Stimulated activated CD8-positive, alpha-beta memory T cell treated with anti-CD3 and anti-CD28 coated beads, Interleukin-15, amount 100 ng/mL, for 1 hour (primary cell): Measurements from ENCODE around the gene SETDB1.

ENCODE experiments used
- DNase-seq: peaks from one replicate; pipeline ENCODE4 v3.0.0-alpha.2; 2020; ENCODE audit warnings: low read depth

SETDB1 gene

DNA sequence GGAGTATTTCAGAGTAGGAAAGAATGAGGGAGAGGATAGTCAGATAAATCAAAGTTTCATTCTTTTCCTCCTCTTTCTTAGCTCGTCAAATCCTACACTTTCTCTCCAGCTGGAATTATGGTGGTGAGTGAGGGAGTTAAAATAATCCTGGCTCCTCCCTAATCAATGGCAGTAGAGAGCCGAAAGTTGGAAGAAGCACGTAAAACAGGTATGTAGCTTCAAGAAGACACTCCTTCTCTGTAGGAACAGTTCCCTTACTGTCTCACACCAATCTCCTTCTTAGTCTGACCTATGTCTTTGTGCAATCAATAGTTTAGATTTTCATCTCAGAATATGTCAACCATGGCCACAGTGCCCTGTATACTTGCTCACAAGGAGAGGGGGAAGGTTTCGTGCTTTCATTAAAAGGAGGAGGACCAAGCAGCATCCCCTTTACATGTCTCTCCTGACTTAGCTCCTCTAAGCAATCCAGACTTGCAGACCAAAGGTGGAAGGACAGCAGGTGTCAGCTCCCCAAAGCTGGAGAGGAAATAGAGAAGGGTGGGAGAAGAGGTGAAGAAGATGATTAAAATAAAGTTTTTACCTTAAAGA lies 79.7 kb downstream of the SETDB1 start:
- DNase-seq, result no peak

DNA sequence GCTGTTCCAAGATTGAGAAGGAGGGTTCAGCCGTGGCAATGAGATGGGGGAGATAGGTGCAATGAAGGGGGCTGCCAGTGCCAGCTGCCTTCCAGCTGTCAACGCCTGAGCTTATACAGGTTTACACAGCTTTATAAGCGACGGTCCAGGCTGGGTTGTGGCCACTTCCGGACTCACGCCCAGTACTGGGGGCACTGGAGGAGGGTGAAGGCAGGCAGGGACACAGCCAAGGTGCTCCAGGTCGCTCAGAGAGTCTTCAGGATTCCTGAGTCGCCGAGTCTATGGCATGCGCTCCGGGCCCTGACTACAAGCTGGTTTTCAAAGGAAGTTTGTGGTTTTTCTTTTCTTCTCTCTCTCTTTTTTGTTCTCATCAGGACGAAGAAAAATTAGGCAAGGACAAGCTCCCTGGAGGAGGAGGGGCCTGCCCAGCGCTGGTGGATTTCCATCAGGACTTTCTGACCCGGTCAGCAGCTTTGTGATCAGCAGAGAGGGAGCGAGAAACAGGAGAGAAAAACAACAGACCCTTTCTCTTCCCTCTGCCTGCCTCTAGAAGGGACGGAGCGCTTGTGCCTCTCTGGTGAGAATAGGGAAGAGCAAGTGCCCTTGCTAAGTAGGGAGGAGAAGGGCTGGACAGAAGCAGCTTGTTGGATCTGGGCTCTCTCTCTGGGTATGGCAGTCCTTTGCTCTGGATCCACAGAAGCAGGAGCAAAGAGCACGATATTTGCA lies 80.3 kb downstream of the SETDB1 start, which contains the start of gene MINDY1:
TSS of gene MINDY1 (minus strand) at position 576 of the 726 bp plus-strand sequence. CDS start 4,285 bp downstream, outside the sequence.
- DNase-seq, result no peak

DNA sequence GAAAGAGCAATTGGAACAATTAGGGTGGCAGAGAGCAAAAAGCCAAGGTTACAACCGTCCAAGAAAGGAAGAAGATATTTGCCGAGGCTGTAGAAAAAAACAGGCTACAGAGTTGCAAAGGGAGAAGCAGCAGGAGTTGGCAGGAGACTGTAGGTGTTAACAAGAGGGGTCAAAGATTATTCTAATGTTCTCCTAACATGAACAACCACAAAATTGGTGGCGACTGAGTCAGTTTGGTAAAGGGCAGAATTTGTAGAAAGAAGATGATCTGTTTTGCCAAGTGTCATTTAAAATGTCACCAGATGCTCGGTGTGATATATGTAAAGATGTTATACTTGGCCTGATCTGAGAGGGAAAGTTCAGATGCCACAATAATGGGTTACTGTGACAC lies 81.7 kb downstream of the SETDB1 start:
- DNase-seq, result no peak

GRCh38 chr1:151008244-151009205 lies 82.4 kb downstream of the SETDB1 start, which contains the start of gene PRUNE1:
Gene PRUNE1, plus strand, starts transcription at chr1:151008449. Its CDS starts 184 bp downstream, at chr1:151008633.
- peak; percentile 94 for DNase-seq

- DNase-seq, result no peak
These were observed 83.0 kb downstream of the SETDB1 start for GRCh38 chr1:151009206-151009587.

DNA sequence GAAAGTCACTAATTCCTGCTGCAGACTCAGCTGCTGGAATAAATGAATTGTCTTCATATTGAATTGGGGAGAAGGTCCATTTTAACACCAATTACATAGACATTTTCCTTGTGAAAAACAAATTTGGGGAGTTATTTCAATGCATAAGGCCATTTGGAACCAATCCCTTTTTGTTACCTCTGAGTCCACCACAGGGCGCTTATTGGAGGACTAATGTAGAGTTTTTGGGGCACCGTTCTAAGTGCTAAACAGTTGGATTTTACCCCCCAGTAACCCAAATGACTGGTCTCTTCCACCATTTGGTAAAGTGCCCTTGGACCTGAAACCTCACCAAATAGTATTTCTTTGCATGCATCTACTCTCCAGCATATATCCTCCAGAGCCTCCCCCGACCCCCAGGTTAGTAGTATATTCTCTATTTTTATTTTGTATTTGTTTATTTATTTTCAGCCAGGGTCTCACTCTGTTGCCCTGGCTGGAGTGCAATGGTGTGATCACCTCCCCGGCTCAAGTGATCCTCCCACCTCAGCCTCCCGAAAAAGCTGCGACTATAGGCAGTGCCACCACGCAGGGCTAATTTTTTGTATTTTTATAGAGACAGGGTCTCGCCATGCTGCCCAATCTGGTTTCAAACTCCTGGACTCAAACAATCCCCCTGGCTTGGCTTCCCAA lies 83.6 kb downstream of the SETDB1 start:
- DNase-seq, result no peak

GRCh38 chr1:151010346-151010726 lies 84.2 kb downstream of the SETDB1 start:
- no peak for DNase-seq

DNA sequence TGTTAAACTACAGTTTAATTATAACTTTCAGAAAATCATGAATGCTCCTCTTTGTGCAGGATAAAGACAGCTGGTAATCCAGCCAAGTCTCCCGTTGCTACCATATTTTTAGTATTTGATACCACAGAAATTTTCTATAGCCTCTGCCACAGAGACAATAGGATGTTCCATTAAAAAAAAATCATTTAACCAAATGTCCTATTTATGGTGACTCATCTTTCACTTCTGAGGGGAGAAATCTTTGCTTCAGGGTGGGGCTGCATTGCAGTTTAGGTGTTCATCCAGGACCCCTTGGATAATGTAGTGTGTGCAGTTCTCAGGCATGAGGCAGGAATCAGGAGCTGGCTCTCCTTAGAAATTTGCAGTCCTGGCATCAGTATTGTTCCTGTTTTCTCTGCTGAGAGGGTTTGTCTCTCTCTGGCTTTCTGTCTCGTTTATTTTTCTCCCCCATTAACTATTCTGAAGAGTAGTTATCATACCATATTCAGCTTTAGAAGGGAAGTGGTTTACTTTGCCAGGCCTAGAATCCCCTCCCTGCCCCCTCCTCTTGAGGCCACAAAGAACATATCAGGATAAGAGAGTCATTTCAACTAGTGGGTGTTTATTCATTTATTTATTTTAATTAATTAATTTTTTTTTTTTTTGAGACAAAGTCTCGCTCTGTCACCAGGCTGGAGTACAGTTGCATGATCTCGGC lies 85.1 kb downstream of the SETDB1 start:
- DNase-seq, result no peak

- DNase-seq, result no peak
These were observed 86.7 kb downstream of the SETDB1 start for GRCh38 chr1:151012684-151013471.

- no peak for DNase-seq
These were observed 87.4 kb downstream of the SETDB1 start for GRCh38 chr1:151013518-151013917.
